ENCODE results near the gene TBL3. TPM values are rescaled to one million over a fixed set of nuclear protein-coding genes. Genes with fewer than 3 reads are reported as not detected.
"Not testable (repeated sequence)": the region's sequence is repeated elsewhere in the genome, so short reads cannot be mapped to it uniquely, and the experiment has no call there.

The TBL3 gene
- polyA plus RNA-seq, 1 donor, result 30.3 TPM

DNA sequence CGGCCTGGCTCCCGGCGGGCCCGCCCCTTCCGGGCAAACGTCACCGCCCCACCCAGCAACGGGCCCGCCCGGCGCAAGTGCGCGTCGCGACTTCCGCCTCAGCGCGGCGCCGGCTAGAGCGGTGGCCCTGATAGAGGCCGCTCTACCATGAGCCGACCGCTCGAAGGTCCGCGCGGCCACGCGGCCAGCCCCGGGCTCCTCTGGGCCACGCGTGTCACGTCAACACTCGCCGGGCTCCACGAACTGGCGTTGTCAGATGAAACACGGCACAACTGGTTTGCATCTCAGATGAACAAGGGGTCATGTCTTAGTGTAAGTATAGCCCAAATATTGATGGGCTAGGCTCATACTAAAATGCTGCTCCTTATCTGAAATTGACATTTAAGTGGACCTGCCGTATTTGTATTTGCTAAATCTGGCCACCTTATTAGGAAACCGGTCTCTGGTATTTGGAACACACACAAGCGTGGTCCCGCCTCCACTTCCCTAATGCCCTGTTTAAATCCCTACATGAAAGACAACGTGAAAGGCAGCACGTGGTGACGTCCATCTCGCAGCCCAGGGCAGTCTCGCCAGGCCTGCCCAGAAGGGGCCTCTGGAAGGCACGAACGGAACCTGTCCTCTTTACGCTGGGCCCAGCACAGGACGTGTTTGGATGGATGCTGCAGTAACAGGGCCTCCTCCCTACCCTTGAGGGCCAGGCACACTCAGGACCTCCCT lies 38.1 kb downstream of the TBL3 start, which contains the start of gene ZNF598:
Gene ZNF598 (minus strand): TSS at position 31 of the 720 bp plus-strand sequence.
- DNase-seq, result peak; percentile 85

DNA sequence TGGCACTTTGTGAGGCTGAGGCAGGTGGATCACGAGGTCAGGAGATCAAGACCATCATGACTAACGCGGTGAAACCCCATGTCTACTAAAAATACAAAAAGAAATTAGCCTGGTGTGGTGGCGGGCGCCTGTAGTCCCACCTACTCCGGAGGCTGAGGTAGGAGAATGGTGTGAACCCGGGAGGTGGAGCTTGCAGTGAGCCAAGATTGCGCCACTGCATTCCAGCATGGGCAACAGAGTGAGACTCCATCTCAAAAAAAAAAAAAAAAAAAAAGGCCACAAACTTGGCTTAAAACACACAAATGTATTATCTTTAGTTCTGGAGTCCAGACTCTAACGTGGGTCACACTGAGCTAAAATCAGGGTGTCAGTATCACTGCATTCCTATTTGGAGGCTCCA lies 39.9 kb downstream of the TBL3 start:
- not testable (repeated sequence) for DNase-seq

- no peak for DNase-seq
These were observed 41.7 kb downstream of the TBL3 start for GRCh38 chr16:2013527-2013926.

- DNase-seq, result no peak
These were observed 43.5 kb downstream of the TBL3 start for GRCh38 chr16:2015117-2015946.

- no peak for DNase-seq
These were observed 44.0 kb downstream of the TBL3 start for GRCh38 chr16:2015947-2016208.

GRCh38 chr16:2016407-2016922 lies 44.6 kb downstream of the TBL3 start:
- no peak for DNase-seq

GRCh38 chr16:2019518-2019920 lies 47.7 kb downstream of the TBL3 start, which contains the start of gene NPW:
NPW (plus strand) TSS chr16:2019785.
- DNase-seq, result no peak

GRCh38 chr16:2019921-2020831 lies 48.3 kb downstream of the TBL3 start:
- DNase-seq, result peak; percentile 53

- DNase-seq, result peak; percentile 53
These were observed 50.9 kb downstream of the TBL3 start for GRCh38 chr16:2022723-2023091.

DNA sequence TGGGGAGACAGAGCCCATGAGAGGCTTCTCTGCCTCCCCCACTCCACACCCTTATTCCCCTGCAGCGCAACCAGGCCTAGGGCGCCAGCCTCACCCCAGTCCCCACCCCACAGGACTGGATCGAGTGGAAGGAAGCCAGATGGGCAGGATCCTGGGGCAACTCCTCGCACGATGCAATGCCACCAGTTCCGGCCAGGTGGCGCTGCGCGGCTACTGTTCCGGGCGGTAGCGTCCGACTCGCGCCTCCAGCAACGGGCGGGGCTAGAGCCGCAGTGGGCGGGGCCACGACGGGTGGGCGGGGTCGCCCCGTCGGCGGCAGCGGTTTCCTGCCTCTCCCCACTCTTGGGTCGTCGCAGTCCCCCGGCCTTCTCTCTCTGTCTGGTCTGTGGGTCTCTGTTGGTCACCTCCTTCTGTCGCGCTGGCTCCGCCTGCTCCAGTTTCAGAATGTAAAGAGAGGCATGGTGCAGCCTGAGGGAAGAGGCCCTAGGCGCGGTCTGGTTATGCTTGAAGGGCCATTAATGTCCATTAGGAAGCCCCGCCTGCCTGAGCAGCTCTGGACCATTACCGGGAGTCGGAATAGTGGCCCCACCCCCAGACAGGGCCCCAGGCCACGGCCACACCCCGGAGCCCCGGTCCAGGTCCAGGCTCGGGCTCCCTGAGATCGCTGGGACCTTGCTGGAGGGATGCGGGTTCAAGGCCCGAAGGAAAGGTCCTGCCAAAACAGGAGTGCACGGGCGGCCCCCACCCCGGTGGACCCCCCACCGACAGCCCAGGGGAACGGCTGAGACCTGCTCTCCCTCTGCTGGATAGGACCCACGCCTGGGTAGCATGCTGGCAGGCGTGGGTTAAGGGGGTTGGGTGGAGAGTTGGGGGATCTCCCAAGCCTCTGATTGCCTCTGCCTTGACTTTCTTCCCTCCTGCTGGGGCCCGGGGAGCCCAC lies 51.5 kb downstream of the TBL3 start:
- peak; percentile 86 for DNase-seq

GRCh38 chr16:2024032-2024420 lies 52.2 kb downstream of the TBL3 start:
- DNase-seq, result no peak

DNA sequence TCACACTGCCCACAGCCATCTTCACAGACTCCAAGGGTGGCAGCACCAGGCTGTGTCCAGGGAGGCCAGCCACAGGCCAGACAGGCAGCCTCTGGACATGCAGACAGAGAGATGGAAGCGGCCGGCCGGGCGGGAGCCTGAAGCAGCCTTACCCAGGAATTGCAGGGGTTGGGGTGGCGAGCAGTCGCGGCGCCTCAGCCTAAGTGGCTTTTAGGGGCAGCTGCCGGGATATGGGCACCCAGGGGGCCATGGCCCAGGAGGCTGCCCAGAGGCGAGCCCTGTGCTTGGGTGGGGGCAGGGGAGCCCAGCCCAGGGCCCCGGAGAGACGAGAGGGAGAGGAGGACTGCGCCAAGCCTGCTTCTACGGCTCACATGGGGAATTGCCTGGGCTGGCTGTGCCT lies 53.4 kb downstream of the TBL3 start:
- no peak for DNase-seq

- DNase-seq, result no peak
These were observed 54.1 kb downstream of the TBL3 start for GRCh38 chr16:2025878-2026460.

DNA sequence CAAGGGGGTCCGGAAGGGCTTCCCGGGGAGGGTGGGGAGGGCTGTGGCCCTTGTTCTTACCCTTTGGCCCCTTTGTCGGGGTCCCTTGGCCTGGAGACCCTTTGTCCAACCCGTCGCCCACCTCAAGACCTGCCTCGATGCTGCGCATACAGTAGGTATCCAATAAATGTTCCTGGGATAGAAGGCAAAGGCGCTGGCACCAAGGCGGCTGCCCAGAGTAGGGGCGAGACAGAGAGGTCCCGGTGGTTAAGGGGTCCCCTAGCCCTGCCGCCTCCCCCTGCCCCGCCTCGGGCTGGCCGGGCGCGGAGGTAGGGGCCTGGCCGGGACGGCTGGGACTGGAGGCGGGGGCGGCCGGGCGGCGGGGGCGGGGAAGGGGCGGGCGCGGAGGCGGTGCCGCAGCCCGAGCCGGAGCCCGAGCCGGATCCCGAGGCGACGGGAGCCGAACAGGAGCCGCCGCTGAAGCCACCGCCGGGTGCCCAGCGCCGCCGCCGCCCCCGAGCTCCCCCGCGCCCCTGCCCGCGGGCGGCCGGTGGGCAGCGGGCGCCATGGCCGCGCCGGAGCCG lies 54.7 kb downstream of the TBL3 start, which contains the start of gene NHERF2:
Gene NHERF2 (plus strand): TSS at position 442 of the 563 bp plus-strand sequence. CDS start 104 bp downstream, at position 546.
- DNase-seq, result no peak

DNA sequence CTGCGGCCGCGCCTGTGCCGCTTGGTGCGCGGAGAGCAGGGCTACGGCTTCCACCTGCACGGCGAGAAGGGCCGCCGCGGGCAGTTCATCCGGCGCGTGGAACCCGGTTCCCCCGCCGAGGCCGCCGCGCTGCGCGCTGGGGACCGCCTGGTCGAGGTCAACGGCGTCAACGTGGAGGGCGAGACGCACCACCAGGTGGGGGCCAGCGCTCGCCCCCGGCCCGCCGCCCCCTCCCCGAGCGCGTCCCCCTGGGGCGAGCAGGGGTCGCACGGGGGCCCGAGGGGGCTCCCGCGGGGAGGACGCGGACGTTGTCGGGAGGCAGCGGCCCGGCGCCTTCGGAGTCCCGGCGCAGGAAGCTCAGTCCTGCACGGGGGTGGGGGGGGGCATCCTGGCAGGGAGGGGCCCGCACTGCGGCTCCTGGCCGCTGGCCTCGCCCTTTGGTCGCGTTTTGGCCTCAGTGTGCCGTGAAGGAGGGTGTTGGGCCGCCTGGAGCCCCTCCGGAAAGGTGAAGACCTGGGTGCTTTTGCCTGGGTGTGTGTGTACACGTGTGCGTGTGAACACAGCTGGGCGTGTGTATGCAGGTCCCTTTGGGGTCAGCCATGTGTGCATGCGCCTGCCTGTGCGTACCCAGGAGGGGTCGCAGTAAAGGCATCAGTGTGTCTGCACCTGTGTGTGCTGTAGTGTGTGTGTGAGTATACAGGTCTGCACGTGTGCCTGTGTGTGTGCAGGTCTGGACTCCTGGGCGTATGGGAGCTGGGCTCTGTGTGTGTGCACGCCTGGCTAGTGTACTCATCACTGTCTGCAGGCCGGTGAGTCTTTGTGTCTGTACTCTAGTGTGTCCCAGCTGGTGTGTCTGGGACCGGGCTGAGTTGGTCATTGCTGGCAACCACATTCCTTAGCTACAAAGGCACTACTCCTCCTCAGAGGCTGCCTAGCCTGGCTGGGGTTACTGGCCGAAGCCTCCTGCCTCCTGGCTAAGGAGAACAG lies 55.5 kb downstream of the TBL3 start:
- DNase-seq, result no peak

DNA sequence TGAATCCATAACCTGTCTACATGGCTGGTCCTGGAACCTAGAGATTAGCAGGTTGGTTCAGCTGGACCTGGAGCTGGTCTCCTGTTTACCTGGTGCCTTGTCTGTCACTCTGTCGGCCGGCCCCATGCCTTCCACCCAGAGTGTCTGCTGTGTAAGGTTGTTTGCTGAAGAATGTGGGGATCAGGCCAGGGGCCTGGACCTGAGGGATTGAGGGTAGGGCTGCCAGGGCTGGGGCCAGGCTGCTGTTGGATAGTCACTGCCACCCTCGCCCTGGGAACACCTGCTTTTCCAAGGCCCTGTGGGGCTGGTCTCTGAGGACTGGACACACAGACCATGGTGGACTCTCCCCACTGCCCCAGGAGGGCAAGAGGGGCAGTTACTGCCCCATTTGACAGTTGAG lies 56.3 kb downstream of the TBL3 start:
- DNase-seq, result no peak

DNA sequence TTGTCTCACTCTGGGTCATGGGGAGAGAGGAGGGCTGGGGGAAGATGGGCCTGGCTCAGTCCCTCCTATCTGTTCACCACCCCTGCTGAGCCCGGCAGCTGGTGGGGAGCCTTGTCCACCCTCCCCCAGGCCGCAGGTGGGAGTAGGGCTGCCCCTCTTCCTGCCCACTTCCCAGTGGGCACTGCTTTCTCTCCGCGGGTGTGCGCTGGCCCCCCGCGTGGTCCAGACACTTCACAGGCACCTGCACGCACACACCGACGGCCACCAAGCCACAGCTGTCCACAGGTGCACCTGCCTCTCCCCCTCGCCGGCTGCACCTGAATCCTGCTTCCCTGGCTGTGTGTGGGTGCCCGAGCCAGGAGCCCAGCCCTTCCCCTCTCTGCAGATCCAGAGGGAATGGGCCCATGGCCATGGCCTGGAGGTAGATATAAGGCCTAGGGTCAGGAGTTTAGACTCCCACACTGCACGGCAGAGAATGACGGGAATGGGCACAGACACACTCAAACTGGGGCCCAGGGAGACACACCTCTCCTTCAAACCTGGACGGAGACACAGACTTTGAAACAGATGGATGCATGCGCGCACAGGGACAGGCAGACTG lies 56.9 kb downstream of the TBL3 start:
- no peak for DNase-seq

GRCh38 chr16:2029350-2029749 lies 57.5 kb downstream of the TBL3 start:
- no peak for DNase-seq

DNA sequence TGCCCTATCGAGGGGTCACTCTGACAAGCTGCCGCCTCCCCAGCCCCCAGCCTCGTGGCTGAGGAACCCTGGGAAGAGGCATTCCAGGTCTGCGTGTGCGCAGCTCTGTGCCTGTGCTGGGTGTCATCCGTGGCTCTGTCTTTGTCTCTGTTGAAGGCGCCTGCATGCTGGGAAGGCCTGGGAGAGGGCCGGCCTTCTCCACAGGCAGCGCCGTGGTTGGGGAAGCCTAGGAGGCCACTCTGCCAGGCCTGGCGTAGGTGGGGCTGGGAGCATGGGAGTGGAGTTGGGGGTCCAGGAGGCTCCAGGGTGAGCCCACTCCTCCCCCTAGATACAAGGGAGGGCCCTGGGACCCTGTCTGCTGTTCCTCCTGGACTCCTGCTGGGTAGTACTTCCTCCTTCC lies 58.2 kb downstream of the TBL3 start:
- DNase-seq, result no peak
